ENCODE data around the gene ABHD12.

The ABHD12 gene

GRCh38 chr20:25389858-25390537, 637 bp downstream of the ABHD12 start:
- in situ Hi-C loops (cut with MboI; ENCODE audit: low pct_unique_long_range_greater_than_20kb, low sequenced_read_pairs), result loop anchor here (25.0 kb wide), 1 partner anchor 353 kb away; no protein-coding TSS in a partner anchor
- DNase-seq, result no peak

GRCh38 chr20:25389401-25389857, 1.2 kb downstream of the ABHD12 start:
- peak; percentile 54 for DNase-seq
- in situ Hi-C loops (cut with MboI; ENCODE audit: low pct_unique_long_range_greater_than_20kb, low sequenced_read_pairs), result loop anchor here (25.0 kb wide), 1 partner anchor 352 kb away; no protein-coding TSS in a partner anchor

- DNase-seq, result no peak
- in situ Hi-C loops (cut with MboI; ENCODE audit: low pct_unique_long_range_greater_than_20kb, low sequenced_read_pairs), result loop anchor here (25.0 kb wide), 1 partner anchor 346 kb away; no protein-coding TSS in a partner anchor
These were observed 7.8 kb downstream of the ABHD12 start for GRCh38 chr20:25382704-25383370.

GRCh38 chr20:25380945-25381614, 9.6 kb downstream of the ABHD12 start:
- no peak for DNase-seq
- in situ Hi-C loops (cut with MboI; ENCODE audit: low pct_unique_long_range_greater_than_20kb, low sequenced_read_pairs), result loop anchor here (25.0 kb wide), 1 partner anchor 344 kb away; no protein-coding TSS in a partner anchor

GRCh38 chr20:25378884-25379733, 11.5 kb downstream of the ABHD12 start:
- DNase-seq, result no peak
- in situ Hi-C loops (cut with MboI; ENCODE audit: low pct_unique_long_range_greater_than_20kb, low sequenced_read_pairs), result loop anchor here (25.0 kb wide), 1 partner anchor 342 kb away; no protein-coding TSS in a partner anchor

- in situ Hi-C loops (cut with MboI; ENCODE audit: low pct_unique_long_range_greater_than_20kb, low sequenced_read_pairs), result loop anchor here (25.0 kb wide), 1 partner anchor 341 kb away; no protein-coding TSS in a partner anchor
- no peak for DNase-seq
These were observed 12.3 kb downstream of the ABHD12 start for GRCh38 chr20:25378189-25378883.

GRCh38 chr20:25376886-25377285, 13.7 kb downstream of the ABHD12 start:
- no peak for DNase-seq
- in situ Hi-C loops (cut with MboI; ENCODE audit: low pct_unique_long_range_greater_than_20kb, low sequenced_read_pairs), result loop anchor here (25.0 kb wide), 1 partner anchor 340 kb away; no protein-coding TSS in a partner anchor

GRCh38 chr20:25376236-25376635, 14.4 kb downstream of the ABHD12 start:
- DNase-seq, result no peak
- in situ Hi-C loops (cut with MboI; ENCODE audit: low pct_unique_long_range_greater_than_20kb, low sequenced_read_pairs), result loop anchor here (25.0 kb wide), 1 partner anchor 339 kb away; no protein-coding TSS in a partner anchor

- in situ Hi-C loops (cut with MboI; ENCODE audit: low pct_unique_long_range_greater_than_20kb, low sequenced_read_pairs), result loop anchor here (25.0 kb wide), 1 partner anchor 338 kb away; no protein-coding TSS in a partner anchor
- DNase-seq, result no peak
These were observed 15.8 kb downstream of the ABHD12 start for GRCh38 chr20:25374842-25375241.

GRCh38 chr20:25372584-25373336, 17.9 kb downstream of the ABHD12 start:
- DNase-seq, result no peak
- in situ Hi-C loops (cut with MboI; ENCODE audit: low pct_unique_long_range_greater_than_20kb, low sequenced_read_pairs), result no loop called here

GRCh38 chr20:25369971-25370370, 20.7 kb downstream of the ABHD12 start:
- no peak for DNase-seq
- in situ Hi-C loops (cut with MboI; ENCODE audit: low pct_unique_long_range_greater_than_20kb, low sequenced_read_pairs), result no loop called here

GRCh38 chr20:25369529-25369928, 21.1 kb downstream of the ABHD12 start:
- in situ Hi-C loops (cut with MboI; ENCODE audit: low pct_unique_long_range_greater_than_20kb, low sequenced_read_pairs), result no loop called here
- DNase-seq, result no peak

- in situ Hi-C loops (cut with MboI; ENCODE audit: low pct_unique_long_range_greater_than_20kb, low sequenced_read_pairs), result no loop called here
These were observed 21.7 kb downstream of the ABHD12 start for GRCh38 chr20:25368976-25369375.

GRCh38 chr20:25368526-25368925, 22.1 kb downstream of the ABHD12 start:
- no peak for DNase-seq
- in situ Hi-C loops (cut with MboI; ENCODE audit: low pct_unique_long_range_greater_than_20kb, low sequenced_read_pairs), result no loop called here

More at GRCh38 chr20:25368976-25369375, 21.7 kb downstream of the ABHD12 start:
- DNase-seq, result no peak

GRCh38 chr20:25364879-25365699, 25.5 kb downstream of the ABHD12 start:
- in situ Hi-C loops (cut with MboI; ENCODE audit: low pct_unique_long_range_greater_than_20kb, low sequenced_read_pairs), result no loop called here
- DNase-seq, result no peak

- in situ Hi-C loops (cut with MboI; ENCODE audit: low pct_unique_long_range_greater_than_20kb, low sequenced_read_pairs), result no loop called here
- no peak for DNase-seq
These were observed 26.4 kb downstream of the ABHD12 start for GRCh38 chr20:25364180-25364788.

Data from KBM-7 (cell line).